Measurements from ENCODE around the gene NMT1.

DNA sequence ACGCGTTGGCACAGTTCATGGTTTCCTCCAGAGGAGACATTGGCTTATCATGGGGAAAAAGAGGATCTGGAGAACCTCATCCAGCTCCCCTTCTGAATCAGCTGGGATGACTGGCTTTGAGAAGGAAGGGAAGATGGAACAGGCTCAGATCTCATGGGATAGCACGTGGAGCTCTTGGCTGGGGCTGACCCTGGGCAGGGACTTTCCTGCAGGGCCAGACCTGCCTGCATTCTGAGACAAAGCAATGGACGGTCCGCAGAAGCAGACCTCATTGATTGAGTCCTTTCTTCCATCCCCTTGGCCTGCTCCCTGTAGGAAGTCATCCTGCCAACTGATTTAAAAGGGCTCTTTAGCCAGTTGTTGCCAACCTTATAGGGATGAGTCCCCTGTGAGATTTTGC, 45.0 kb downstream of the NMT1 start:
- no peak for TF ChIP-seq POLR2A (IDR thresholded peaks at IDR 0.05)
- TF ChIP-seq, protein P1, sequence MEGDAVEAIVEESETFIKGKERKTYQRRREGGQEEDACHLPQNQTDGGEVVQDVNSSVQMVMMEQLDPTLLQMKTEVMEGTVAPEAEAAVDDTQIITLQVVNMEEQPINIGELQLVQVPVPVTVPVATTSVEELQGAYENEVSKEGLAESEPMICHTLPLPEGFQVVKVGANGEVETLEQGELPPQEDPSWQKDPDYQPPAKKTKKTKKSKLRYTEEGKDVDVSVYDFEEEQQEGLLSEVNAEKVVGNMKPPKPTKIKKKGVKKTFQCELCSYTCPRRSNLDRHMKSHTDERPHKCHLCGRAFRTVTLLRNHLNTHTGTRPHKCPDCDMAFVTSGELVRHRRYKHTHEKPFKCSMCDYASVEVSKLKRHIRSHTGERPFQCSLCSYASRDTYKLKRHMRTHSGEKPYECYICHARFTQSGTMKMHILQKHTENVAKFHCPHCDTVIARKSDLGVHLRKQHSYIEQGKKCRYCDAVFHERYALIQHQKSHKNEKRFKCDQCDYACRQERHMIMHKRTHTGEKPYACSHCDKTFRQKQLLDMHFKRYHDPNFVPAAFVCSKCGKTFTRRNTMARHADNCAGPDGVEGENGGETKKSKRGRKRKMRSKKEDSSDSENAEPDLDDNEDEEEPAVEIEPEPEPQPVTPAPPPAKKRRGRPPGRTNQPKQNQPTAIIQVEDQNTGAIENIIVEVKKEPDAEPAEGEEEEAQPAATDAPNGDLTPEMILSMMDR (IDR thresholded peaks at IDR 0.05 in 8 of 11, conservative IDR thresholded peaks at IDR 0.05 in 3 of 11) = no peak

Data from spleen (tissue), 7 donors.